ENCODE measurements around the gene SUN1. TPM values are rescaled to one million over a fixed set of nuclear protein-coding genes. Genes with fewer than 3 reads are reported as not detected.

Gene SUN1
- total RNA-seq, 1 experiment from 2014 or later, result 181 TPM

DNA sequence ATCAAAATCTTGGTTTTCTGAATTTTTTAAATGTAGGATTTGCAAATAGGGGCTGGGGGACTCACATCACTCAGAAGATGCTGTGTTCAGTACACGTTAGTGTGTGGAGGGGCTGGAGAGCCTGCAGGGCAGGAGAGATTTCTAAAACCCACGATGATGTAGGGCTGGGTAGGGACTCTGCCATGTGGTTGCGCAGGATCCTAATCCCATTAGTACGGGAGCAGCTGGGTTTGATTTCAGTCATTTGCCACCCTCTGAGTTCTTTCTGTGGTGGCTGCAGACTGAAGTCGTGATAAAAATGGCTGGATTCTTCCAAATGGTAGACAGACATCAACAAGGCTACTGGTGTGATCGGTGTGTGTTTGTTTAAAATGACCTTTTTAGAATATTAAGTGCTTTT lies 29.9 kb downstream of the SUN1 start:
- no peak for DNase-seq (ENCODE audit: low read depth, low spot score)
- H3K27ac ChIP-seq (ENCODE audit: low read depth, low read length), result no peak overlapping the region
- no peak for TF ChIP-seq EGR1 (IDR thresholded peaks at IDR 0.05; ENCODE audit: low read depth)
- no peak for TF ChIP-seq EZH2phosphoT487 (IDR thresholded peaks at IDR 0.05; ENCODE audit: borderline replicate concordance)
- TF ChIP-seq, protein P1, sequence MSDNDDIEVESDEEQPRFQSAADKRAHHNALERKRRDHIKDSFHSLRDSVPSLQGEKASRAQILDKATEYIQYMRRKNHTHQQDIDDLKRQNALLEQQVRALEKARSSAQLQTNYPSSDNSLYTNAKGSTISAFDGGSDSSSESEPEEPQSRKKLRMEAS (IDR thresholded peaks at IDR 0.05), result no peak
- TF ChIP-seq ZFX (IDR thresholded peaks at IDR 0.05), result no peak
- no peak for TF ChIP-seq CBX3 (IDR thresholded peaks at IDR 0.05; ENCODE audit: low read depth)
- TF ChIP-seq TCF7L2 (IDR thresholded peaks at IDR 0.05; ENCODE audit: borderline replicate concordance, extremely low read depth, insufficient read depth, insufficient read length), result no peak
- TF ChIP-seq ZNF274 (IDR thresholded peaks at IDR 0.05; ENCODE audit: low read depth, low read length), result no peak
- no peak for TF ChIP-seq RAD21 (IDR thresholded peaks at IDR 0.05; ENCODE audit: low read depth)
- no peak for TF ChIP-seq ELF1 (IDR thresholded peaks at IDR 0.05; ENCODE audit: borderline replicate concordance, low read depth)
- TF ChIP-seq CEBPB (IDR thresholded peaks at IDR 0.05; ENCODE audit: low read depth), result no peak
- TF ChIP-seq, protein P2, sequence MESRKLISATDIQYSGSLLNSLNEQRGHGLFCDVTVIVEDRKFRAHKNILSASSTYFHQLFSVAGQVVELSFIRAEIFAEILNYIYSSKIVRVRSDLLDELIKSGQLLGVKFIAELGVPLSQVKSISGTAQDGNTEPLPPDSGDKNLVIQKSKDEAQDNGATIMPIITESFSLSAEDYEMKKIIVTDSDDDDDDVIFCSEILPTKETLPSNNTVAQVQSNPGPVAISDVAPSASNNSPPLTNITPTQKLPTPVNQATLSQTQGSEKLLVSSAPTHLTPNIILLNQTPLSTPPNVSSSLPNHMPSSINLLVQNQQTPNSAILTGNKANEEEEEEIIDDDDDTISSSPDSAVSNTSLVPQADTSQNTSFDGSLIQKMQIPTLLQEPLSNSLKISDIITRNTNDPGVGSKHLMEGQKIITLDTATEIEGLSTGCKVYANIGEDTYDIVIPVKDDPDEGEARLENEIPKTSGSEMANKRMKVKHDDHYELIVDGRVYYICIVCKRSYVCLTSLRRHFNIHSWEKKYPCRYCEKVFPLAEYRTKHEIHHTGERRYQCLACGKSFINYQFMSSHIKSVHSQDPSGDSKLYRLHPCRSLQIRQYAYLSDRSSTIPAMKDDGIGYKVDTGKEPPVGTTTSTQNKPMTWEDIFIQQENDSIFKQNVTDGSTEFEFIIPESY (IDR thresholded peaks at IDR 0.05; ENCODE audit: extremely low read depth, insufficient replicate concordance, low read length), result no peak
- TF ChIP-seq SP1 (IDR thresholded peaks at IDR 0.05; ENCODE audit: low read depth), result no peak
- TF ChIP-seq EZH2 (IDR thresholded peaks at IDR 0.05), result no peak
- TF ChIP-seq POLR2A (IDR thresholded peaks at IDR 0.05; ENCODE audit: borderline replicate concordance, extremely low read depth, insufficient read depth, insufficient read length), result no peak
- no peak for TF ChIP-seq POLR2AphosphoS5 (IDR thresholded peaks at IDR 0.05; ENCODE audit: low read depth, low read length)
- no peak for TF ChIP-seq YY1 (IDR thresholded peaks at IDR 0.05; ENCODE audit: extremely low read depth, insufficient replicate concordance, low read depth, low read length)
- TF ChIP-seq FOSL1 (IDR thresholded peaks at IDR 0.05; ENCODE audit: low read depth), result no peak
- no peak for TF ChIP-seq SIN3A (IDR thresholded peaks at IDR 0.05; ENCODE audit: low read depth)
- H2AFZ ChIP-seq (ENCODE audit: low read depth, low read length, poor library complexity, severe bottlenecking), result no peak overlapping the region
- RAD21 ChIA-PET (ENCODE audit: low non-redundant PET in 1 of 2, low total read pairs in 2 of 2, uncharacterized antibody in 2 of 2, unreplicated experiment in 2 of 2), result no interaction called here
- no TSS peak for BruUV-seq (replicated peaks)
- POLR2A ChIA-PET, result no interaction called here
- H3K9ac ChIP-seq (ENCODE audit: low read length), result no peak overlapping the region
- peaks cover under 1% of the 10 kb centered on the region; the same call in 1 of the 2 replicates for H3K79me2 ChIP-seq (ENCODE audit: insufficient read depth, low read length)
- no peaks in the 10 kb centered on the region for H3K9me2 ChIP-seq (ENCODE audit: insufficient read depth)
- no peaks in the 10 kb centered on the region for H3K9me3 ChIP-seq (ENCODE audit: control insufficient read depth in 1 of 2, insufficient read depth in 1 of 2, low read depth in 1 of 2, low read length in 2 of 2)
- no peaks in the 10 kb centered on the region for H3K27me3 ChIP-seq (ENCODE audit: insufficient read depth, low read length)
- CTCF ChIA-PET, result no interaction called here
- no peaks in the 10 kb centered on the region for H4K20me1 ChIP-seq (ENCODE audit: insufficient read depth)
- peaks cover 0 to under 1% of the 10 kb centered on the region in 2 experiments; a peak in 1 of 4 replicates for H3K4me1 ChIP-seq (ENCODE audit: control insufficient read depth in 1 of 2, insufficient read depth in 2 of 2, low read length in 2 of 2)
- intact Hi-C loops (cut with micrococcal nuclease), result no loop called here
- no peak overlapping the region for H3K4me3 ChIP-seq (replicated peaks in 1 of 2; ENCODE audit: low read depth in 1 of 2, low read length in 2 of 2)
- H3K4me2 ChIP-seq (ENCODE audit: low read length), result no peak overlapping the region
- peaks cover 21 to 48% of the 10 kb centered on the region in 2 experiments for H3K36me3 ChIP-seq (ENCODE audit: control insufficient read depth in 1 of 2, insufficient read depth in 2 of 2, low read length in 2 of 2)
- ATAC-seq, result no peak
